ENCODE results near the gene A2ML1.
"Not testable (repeated sequence)": the region's sequence is repeated elsewhere in the genome, so short reads cannot be mapped to it uniquely, and the experiment has no call there.

Gene A2ML1

GRCh38 chr12:8822298-8822697, at the start of gene A2ML1:
Gene A2ML1, plus strand, starts transcription at chr12:8822621. Its CDS starts 31 bp downstream, at chr12:8822652.
- no peak for FAIRE-seq

- FAIRE-seq = no peak
Measured at GRCh38 chr12:8773461-8773860, 49.0 kb upstream of the A2ML1 start.

- FAIRE-seq = no peak
Measured at GRCh38 chr12:8779281-8779680, 43.1 kb upstream of the A2ML1 start.

- no peak for FAIRE-seq
Measured at GRCh38 chr12:8779862-8780261, 42.6 kb upstream of the A2ML1 start.

- FAIRE-seq = no peak
Measured at GRCh38 chr12:8780389-8780788, 42.0 kb upstream of the A2ML1 start.

GRCh38 chr12:8781381-8782127, 40.9 kb upstream of the A2ML1 start:
- no peak for FAIRE-seq

- no peak for FAIRE-seq
Measured at GRCh38 chr12:8784290-8784888, 38.0 kb upstream of the A2ML1 start.

GRCh38 chr12:8785499-8785898, 36.9 kb upstream of the A2ML1 start:
- FAIRE-seq = no peak

GRCh38 chr12:8787206-8787605, 35.2 kb upstream of the A2ML1 start:
- not testable (repeated sequence) for FAIRE-seq

GRCh38 chr12:8788706-8789105, 33.7 kb upstream of the A2ML1 start:
- FAIRE-seq = not testable (repeated sequence)

- FAIRE-seq = not testable (repeated sequence)
Measured at GRCh38 chr12:8789341-8790013, 32.9 kb upstream of the A2ML1 start.

GRCh38 chr12:8793226-8793625, 29.2 kb upstream of the A2ML1 start:
- not testable (repeated sequence) for FAIRE-seq

- FAIRE-seq = not testable (repeated sequence)
Measured at GRCh38 chr12:8794611-8795010, 27.8 kb upstream of the A2ML1 start.

GRCh38 chr12:8796831-8797626, 25.4 kb upstream of the A2ML1 start:
- no peak for FAIRE-seq

- FAIRE-seq = not testable (repeated sequence)
Measured at GRCh38 chr12:8801213-8801612, 21.2 kb upstream of the A2ML1 start.

GRCh38 chr12:8804833-8805232, 17.6 kb upstream of the A2ML1 start:
- not testable (repeated sequence) for FAIRE-seq

- FAIRE-seq = not testable (repeated sequence)
Measured at GRCh38 chr12:8805487-8805886, 16.9 kb upstream of the A2ML1 start.

- not testable (repeated sequence) for FAIRE-seq
Measured at GRCh38 chr12:8807084-8807483, 15.3 kb upstream of the A2ML1 start.

GRCh38 chr12:8810112-8810511, 12.3 kb upstream of the A2ML1 start:
- not testable (repeated sequence) for FAIRE-seq

GRCh38 chr12:8813572-8814357, 8.7 kb upstream of the A2ML1 start:
- no peak for FAIRE-seq

GRCh38 chr12:8816448-8817050, 5.9 kb upstream of the A2ML1 start:
- FAIRE-seq = no peak

GRCh38 chr12:8817856-8818255, 4.6 kb upstream of the A2ML1 start:
- no peak for FAIRE-seq

Data from endometrium (tissue), 2 donors.